HEK293 (cell line): ENCODE results near the gene DZIP1L.

Experiments
- BCL11B ChIP-seq: fragments of 450-650 bp; formaldehyde crosslinking; IDR thresholded peaks from 2 replicates; pipeline ENCODE4 v1.5.1; 2016; ENCODE audit warnings: low read depth, missing biosample characterization, missing genetic modification characterization
- MZF1 ChIP-seq: fragments of 450-650 bp; formaldehyde crosslinking; IDR thresholded peaks from 2 replicates; pipeline ENCODE4 v1.5.1; 2017; ENCODE audit warnings: missing biosample characterization, missing genetic modification characterization, borderline replicate concordance
- ZBTB1 ChIP-seq: fragments of 450-650 bp; formaldehyde crosslinking; IDR thresholded peaks from 2 replicates; pipeline ENCODE4 v1.5.1; 2016; ENCODE audit warnings: missing biosample characterization, missing genetic modification characterization
- ZBTB10 ChIP-seq: fragments of 450-650 bp; formaldehyde crosslinking; IDR thresholded peaks from 2 replicates; pipeline ENCODE4 v1.5.1; 2016; ENCODE audit warnings: missing biosample characterization, missing genetic modification characterization
- ZFP37 ChIP-seq: fragments of 450-650 bp; formaldehyde crosslinking; IDR thresholded peaks from 2 replicates; pipeline ENCODE4 v1.5.1; 2016; ENCODE audit warnings: missing biosample characterization, missing genetic modification characterization
- ZNF133 ChIP-seq: fragments of 450-650 bp; formaldehyde crosslinking; IDR thresholded peaks from 2 replicates; pipeline ENCODE4 v1.5.1; 2016; ENCODE audit warnings: missing biosample characterization, missing genetic modification characterization
- ZNF155 ChIP-seq: fragments of 450-650 bp; formaldehyde crosslinking; IDR thresholded peaks from 2 replicates; pipeline ENCODE4 v1.5.1; 2016; ENCODE audit warnings: missing biosample characterization, missing genetic modification characterization
- ZNF223 ChIP-seq: fragments of 450-650 bp; formaldehyde crosslinking; IDR thresholded peaks from 2 replicates; pipeline ENCODE4 v1.5.1; 2016; ENCODE audit warnings: missing biosample characterization, missing genetic modification characterization
- ZNF23 ChIP-seq: fragments of 450-650 bp; formaldehyde crosslinking; IDR thresholded peaks from 2 replicates; pipeline ENCODE4 v1.5.1; 2016; ENCODE audit warnings: missing biosample characterization, missing genetic modification characterization, borderline replicate concordance
- ZNF391 ChIP-seq: fragments of 450-650 bp; formaldehyde crosslinking; IDR thresholded peaks from 2 replicates; pipeline ENCODE4 v1.5.1; 2016; ENCODE audit warnings: low read depth, missing biosample characterization, missing genetic modification characterization, borderline replicate concordance
- ZNF555 ChIP-seq: fragments of 450-650 bp; formaldehyde crosslinking; conservative IDR thresholded peaks from 2 replicates; pipeline ENCODE4 v1.5.1; 2017; ENCODE audit warnings: missing biosample characterization, mild to moderate bottlenecking, missing genetic modification characterization, inconsistent platforms
- ZNF664 ChIP-seq: fragments of 450-650 bp; formaldehyde crosslinking; IDR thresholded peaks from 2 replicates; pipeline ENCODE4 v1.5.1; 2016; ENCODE audit warnings: missing biosample characterization, missing genetic modification characterization
- TF ChIP-seq, protein P1 (sequence below): fragments of 450-650 bp; formaldehyde crosslinking; IDR thresholded peaks from 2 replicates; pipeline ENCODE4 v1.5.1; 2016; ENCODE audit warnings: missing biosample characterization, missing genetic modification characterization
- TF ChIP-seq, protein P2 (sequence below): fragments of 450-650 bp; formaldehyde crosslinking; IDR thresholded peaks from 2 replicates; pipeline ENCODE4 v1.5.1; 2016; ENCODE audit warnings: missing biosample characterization, missing genetic modification characterization

GRCh38 chr3:138065949-138066348 is 49.5 kb downstream of the DZIP1L start:
- TF ChIP-seq, protein P1, sequence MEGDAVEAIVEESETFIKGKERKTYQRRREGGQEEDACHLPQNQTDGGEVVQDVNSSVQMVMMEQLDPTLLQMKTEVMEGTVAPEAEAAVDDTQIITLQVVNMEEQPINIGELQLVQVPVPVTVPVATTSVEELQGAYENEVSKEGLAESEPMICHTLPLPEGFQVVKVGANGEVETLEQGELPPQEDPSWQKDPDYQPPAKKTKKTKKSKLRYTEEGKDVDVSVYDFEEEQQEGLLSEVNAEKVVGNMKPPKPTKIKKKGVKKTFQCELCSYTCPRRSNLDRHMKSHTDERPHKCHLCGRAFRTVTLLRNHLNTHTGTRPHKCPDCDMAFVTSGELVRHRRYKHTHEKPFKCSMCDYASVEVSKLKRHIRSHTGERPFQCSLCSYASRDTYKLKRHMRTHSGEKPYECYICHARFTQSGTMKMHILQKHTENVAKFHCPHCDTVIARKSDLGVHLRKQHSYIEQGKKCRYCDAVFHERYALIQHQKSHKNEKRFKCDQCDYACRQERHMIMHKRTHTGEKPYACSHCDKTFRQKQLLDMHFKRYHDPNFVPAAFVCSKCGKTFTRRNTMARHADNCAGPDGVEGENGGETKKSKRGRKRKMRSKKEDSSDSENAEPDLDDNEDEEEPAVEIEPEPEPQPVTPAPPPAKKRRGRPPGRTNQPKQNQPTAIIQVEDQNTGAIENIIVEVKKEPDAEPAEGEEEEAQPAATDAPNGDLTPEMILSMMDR (tag by site-specific recombination), result no peak
- TF ChIP-seq ZNF133 (tag by site-specific recombination) (no peak), MZF1 (tag by site-specific recombination) (no peak), BCL11B (no peak), ZNF223 (no peak), ZNF555 (tag by site-specific recombination) (no peak), ZNF664 (tag by site-specific recombination) (no peak), ZFP37 (no peak), ZBTB10 (no peak), ZNF155 (no peak), ZBTB1 (no peak), ZNF391 (tag by site-specific recombination) (no peak), ZNF23 (tag by site-specific recombination) (no peak)
- TF ChIP-seq, protein P2, sequence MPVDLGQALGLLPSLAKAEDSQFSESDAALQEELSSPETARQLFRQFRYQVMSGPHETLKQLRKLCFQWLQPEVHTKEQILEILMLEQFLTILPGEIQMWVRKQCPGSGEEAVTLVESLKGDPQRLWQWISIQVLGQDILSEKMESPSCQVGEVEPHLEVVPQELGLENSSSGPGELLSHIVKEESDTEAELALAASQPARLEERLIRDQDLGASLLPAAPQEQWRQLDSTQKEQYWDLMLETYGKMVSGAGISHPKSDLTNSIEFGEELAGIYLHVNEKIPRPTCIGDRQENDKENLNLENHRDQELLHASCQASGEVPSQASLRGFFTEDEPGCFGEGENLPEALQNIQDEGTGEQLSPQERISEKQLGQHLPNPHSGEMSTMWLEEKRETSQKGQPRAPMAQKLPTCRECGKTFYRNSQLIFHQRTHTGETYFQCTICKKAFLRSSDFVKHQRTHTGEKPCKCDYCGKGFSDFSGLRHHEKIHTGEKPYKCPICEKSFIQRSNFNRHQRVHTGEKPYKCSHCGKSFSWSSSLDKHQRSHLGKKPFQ (tag by site-specific recombination), result no peak
